Activated CD4-positive, alpha-beta memory T cell treated with anti-CD3 and anti-CD28 coated beads, Interleukin-2, amount 10 ng/mL, durations not matched to agents 7 days and 5 days (primary cell): ENCODE results near the gene SUSD5. TPM values are rescaled to one million over a fixed set of nuclear protein-coding genes. Genes with fewer than 3 reads are reported as not detected.
"Not testable (repeated sequence)": the region's sequence is repeated elsewhere in the genome, so short reads cannot be mapped to it uniquely, and the experiment has no call there.

Experiments
- CTCF ChIA-PET: fragments of 350-600 bp; sonication (Branson Sonifier 250); formaldehyde crosslinking; loops from one replicate; lab custom pipeline; 2021; ENCODE audit warnings: antibody characterized with exemption, inconsistent platforms; lab: Charles Lee
- POLR2A ChIA-PET: fragments of 350-600 bp; sonication (Branson Sonifier 250); formaldehyde crosslinking; loops from one replicate; lab custom pipeline; 2021; ENCODE audit warnings: antibody characterized with exemption; lab: Charles Lee
- DNase-seq: peaks from one replicate; pipeline ENCODE4 v3.0.0-alpha.2; 2020
- H3K27ac Mint-ChIP-seq: one replicate; pipeline ENCODE4 v1.8.0; 2021; ENCODE audit warnings: mild to moderate bottlenecking, mixed read lengths
- H3K27me3 Mint-ChIP-seq: one replicate; pipeline ENCODE4 v1.8.0; 2021; ENCODE audit warnings: mixed read lengths
- H3K36me3 Mint-ChIP-seq: one replicate; pipeline ENCODE4 v1.8.0; 2021; ENCODE audit warnings: low read depth, mixed read lengths
- H3K4me1 Mint-ChIP-seq: one replicate; pipeline ENCODE4 v1.8.0; 2021; ENCODE audit warnings: mixed read lengths
- H3K4me3 Mint-ChIP-seq: one replicate; pipeline ENCODE4 v1.8.0; 2021; ENCODE audit warnings: mild to moderate bottlenecking, mixed read lengths
- H3K9me3 Mint-ChIP-seq: one replicate; pipeline ENCODE4 v1.8.0; 2021; ENCODE audit warnings: mixed read lengths
- total RNA-seq, 2 experiments: library from RNA; stranded (reverse); gene quantifications; one replicate each; pipeline ENCODE4 v1.2.3, GENCODE V29; 2021

SUSD5 gene
- total RNA-seq, 2 experiments from 2014 or later, result not detected

DNA sequence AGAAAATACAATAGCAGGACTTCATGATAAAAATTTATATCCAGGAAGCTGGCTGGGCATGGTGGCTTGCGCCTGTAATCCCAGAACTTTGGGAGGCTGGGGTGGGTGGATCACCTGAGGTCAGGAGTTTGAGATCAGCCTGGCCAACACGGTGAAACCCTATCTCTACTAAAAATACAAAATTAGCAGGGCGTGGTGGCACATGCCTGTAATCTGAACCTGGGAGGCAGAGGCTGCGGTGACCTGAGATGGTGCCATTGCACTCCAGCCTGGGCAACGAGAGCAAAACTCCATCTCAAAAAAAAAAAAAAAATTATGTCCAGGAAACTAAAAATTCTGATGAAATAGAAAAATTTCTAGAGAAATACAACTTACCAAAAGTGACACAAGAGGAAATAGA is 56.0 kb downstream of the SUSD5 start:
- H3K4me1 Mint-ChIP-seq, H3K36me3 Mint-ChIP-seq, H3K27ac Mint-ChIP-seq, DNase-seq, H3K9me3 Mint-ChIP-seq, POLR2A ChIA-PET, H3K4me3 Mint-ChIP-seq: not testable (repeated sequence)
- peaks cover 30% of the 10 kb centered on the region for H3K27me3 Mint-ChIP-seq
- CTCF ChIA-PET, result interaction anchor here (1.2 kb wide), 1 partner anchor 18 kb away, joined by 3 read pairs; no protein-coding TSS in a partner anchor

DNA sequence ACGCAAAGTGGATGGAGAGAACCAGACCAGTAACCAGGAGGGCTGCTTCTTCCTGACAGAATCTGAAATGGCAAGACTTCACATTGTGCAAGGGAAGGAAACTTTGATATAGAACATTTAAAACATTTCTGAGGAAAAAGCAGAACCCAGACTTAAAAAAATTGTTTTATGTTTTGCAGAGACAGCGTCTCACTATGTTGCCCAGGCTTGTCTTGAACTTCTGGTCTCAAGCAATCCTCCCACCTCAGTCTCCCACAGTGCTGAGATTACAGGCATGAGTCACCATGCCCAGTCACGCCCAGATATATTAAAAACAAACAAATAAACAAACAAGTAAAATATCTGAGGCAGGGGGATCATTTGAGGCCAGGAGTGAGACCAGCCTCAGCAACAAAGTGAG is 58.6 kb downstream of the SUSD5 start:
- DNase-seq, result no peak
- ChIA-PET POLR2A (no interaction called here), CTCF (no interaction called here)
- Mint-ChIP-seq H3K27ac (no peak overlapping the region), H3K9me3 (no peaks in the 10 kb centered on the region), H3K4me3 (no peak overlapping the region), H3K27me3 (peaks cover 28% of the 10 kb centered on the region), H3K36me3 (no peaks in the 10 kb centered on the region), H3K4me1 (no peaks in the 10 kb centered on the region)

DNA sequence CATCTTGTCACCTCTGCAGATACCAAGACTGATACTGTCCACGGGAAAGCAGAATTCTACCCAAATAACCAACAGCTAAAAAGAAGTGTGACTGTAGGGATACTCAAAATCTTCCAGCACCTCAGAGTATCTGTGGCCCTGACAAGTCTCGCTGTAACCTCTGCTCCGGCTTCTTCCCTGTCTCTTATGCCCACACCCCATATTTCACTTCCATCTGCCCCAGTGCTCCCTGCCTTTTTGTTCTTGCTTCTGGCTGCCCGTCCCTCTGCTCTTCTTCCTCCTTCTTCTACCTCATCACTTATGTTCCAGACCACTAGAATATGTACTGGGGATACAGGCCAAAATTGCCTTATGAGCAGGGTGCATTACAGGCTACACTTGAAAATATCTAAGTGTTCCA is 59.4 kb downstream of the SUSD5 start:
- Mint-ChIP-seq H3K36me3 (no peaks in the 10 kb centered on the region), H3K4me1 (no peaks in the 10 kb centered on the region), H3K27ac (no peak overlapping the region), H3K4me3 (no peak overlapping the region), H3K27me3 (peaks cover 27% of the 10 kb centered on the region), H3K9me3 (no peaks in the 10 kb centered on the region)
- ChIA-PET CTCF (no interaction called here), POLR2A (no interaction called here)
- no peak for DNase-seq

DNA sequence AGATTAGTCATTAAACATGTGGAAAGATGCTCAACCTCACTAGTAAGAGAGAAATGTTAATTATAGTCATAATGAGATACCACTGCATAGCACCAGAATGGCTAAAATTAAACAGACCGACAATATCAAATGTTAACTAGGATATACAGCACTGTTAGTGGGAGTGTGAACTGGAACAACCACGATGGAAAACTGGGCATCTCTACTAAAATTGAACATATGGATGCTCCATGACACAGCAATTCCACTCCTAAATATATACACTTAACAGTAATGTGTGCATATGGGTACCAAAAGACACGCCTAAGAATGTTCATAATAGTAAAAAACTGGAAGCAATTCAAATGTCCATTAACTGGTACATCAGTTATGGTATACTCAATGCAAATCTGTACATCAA is 63.3 kb downstream of the SUSD5 start:
- H3K4me3 Mint-ChIP-seq, result no peak overlapping the region
- H3K27ac Mint-ChIP-seq, result no peak overlapping the region
- POLR2A ChIA-PET, result no interaction called here
- CTCF ChIA-PET, result no interaction called here
- no peaks in the 10 kb centered on the region for H3K4me1 Mint-ChIP-seq
- peaks cover 14% of the 10 kb centered on the region for H3K27me3 Mint-ChIP-seq
- DNase-seq, result no peak
- no peaks in the 10 kb centered on the region for H3K9me3 Mint-ChIP-seq
- H3K36me3 Mint-ChIP-seq, result no peaks in the 10 kb centered on the region

DNA sequence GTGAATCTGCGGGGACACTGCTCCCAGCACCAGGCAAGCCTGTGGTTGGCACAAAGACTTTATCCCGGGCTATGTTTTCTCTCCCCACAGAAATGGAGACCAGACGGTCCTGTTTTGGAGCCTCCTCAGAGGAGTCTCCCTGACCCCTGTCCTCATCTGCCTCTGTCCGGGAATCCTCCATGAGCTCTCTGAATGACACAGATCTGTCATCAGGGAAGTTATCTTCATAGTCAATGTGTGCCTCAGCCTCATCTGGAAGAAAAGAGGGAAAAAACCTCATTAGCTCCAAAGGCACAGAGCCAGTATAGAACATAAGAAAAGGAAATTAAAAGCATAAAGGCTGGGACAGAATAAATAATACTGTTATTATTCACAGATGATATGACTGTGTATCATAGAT is 64.8 kb downstream of the SUSD5 start:
- no peak overlapping the region for H3K4me3 Mint-ChIP-seq
- ChIA-PET CTCF (interaction anchor here (1.0 kb wide), 1 partner anchor 22 kb away, joined by 5 read pairs; no protein-coding TSS in a partner anchor), POLR2A (no interaction called here)
- H3K9me3 Mint-ChIP-seq, result no peaks in the 10 kb centered on the region
- no peaks in the 10 kb centered on the region for H3K4me1 Mint-ChIP-seq
- no peak overlapping the region for H3K27ac Mint-ChIP-seq
- DNase-seq, result no peak
- peaks cover 6% of the 10 kb centered on the region for H3K27me3 Mint-ChIP-seq
- H3K36me3 Mint-ChIP-seq, result no peaks in the 10 kb centered on the region

DNA sequence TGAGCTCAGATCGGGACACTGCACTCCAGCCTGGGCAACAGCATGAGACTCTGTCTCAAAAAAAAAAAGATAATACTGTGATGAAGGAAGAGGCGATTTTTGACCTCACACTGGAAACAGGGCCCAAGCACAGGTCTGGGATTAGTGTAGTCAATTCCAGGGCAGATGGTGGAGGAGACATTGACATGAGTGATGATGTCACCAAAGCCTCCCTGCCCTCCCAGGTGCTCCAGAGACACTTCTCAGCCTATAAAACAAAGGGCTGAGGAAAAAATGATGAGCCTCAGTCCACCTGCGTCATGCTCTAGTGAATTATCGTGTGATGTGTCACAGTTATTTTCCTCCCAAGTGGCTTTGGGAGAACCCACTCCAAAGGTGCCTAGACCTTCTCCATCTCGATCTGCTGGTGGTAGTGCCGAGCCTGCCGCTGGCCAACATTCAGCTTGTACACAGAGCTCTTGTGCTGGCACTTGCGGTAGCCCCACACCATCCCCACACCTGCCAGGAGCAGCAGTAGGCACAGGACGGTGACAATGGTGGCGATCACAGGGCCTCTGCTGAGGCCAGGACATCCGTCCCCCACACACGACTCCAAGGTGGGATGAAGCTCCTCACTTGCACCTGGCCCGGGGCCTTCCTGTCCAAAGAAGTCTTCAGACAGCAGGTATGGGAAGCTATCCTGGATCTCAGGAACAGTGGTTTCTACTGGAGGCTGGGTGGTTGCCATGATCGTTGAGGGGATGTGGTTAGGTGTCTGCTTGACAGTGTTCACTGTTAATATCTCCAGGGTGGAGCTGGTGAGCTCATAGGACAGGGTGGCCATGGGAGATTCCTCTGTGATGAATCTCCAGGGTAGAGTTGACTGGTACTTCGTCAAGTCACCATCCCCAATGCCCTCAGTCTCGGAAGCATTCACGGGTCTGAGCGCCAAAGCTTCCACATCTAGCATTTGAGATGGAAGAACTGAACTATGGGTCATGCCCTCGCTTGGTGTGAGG is 65.9 kb downstream of the SUSD5 start:
- H3K9me3 Mint-ChIP-seq, result no peaks in the 10 kb centered on the region
- CTCF ChIA-PET, result interaction anchor here (0.9 kb wide), 1 partner anchor 21 kb away, joined by 3 read pairs; no protein-coding TSS in a partner anchor

DNA sequence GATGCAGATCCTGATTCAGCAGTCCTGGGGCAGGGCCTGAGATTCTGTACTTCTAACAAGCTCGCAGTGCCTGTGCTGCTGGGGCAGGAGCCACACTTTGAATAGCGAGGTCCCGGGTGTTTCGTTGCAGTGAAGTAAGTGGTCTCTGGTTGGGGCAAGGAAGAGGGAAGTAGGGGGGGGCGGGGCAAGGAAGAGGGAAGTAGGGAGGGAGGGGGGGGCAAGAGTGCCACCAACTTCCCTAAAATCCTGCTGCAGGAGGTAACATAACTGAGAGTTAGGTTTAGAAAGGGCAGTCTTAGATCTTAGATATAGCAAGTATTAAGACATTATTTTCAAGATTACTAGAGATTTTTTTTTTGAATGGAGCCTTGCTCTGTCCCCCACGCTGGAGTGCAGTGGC is 69.3 kb downstream of the SUSD5 start:
- DNase-seq, result no peak
- Mint-ChIP-seq H3K27ac (no peak overlapping the region), H3K9me3 (no peaks in the 10 kb centered on the region), H3K27me3 (peaks cover 6% of the 10 kb centered on the region), H3K36me3 (no peaks in the 10 kb centered on the region), H3K4me1 (no peaks in the 10 kb centered on the region), H3K4me3 (no peak overlapping the region)
- CTCF ChIA-PET, result interaction anchor here (2.3 kb wide), 1 partner anchor 223 kb away, joined by 7 read pairs; no protein-coding TSS in a partner anchor
- POLR2A ChIA-PET, result no interaction called here

More for the DNA sequence above, 65.9 kb downstream of the SUSD5 start:
- Mint-ChIP-seq H3K4me1 (no peaks in the 10 kb centered on the region), H3K4me3 (no peak overlapping the region), H3K36me3 (no peaks in the 10 kb centered on the region), H3K27me3 (peaks cover 6% of the 10 kb centered on the region), H3K27ac (no peak overlapping the region)
- POLR2A ChIA-PET, result interaction anchor here (0.6 kb wide), 1 partner anchor 37 kb away, joined by 3 read pairs; no protein-coding TSS in a partner anchor
- DNase-seq, result no peak

DNA sequence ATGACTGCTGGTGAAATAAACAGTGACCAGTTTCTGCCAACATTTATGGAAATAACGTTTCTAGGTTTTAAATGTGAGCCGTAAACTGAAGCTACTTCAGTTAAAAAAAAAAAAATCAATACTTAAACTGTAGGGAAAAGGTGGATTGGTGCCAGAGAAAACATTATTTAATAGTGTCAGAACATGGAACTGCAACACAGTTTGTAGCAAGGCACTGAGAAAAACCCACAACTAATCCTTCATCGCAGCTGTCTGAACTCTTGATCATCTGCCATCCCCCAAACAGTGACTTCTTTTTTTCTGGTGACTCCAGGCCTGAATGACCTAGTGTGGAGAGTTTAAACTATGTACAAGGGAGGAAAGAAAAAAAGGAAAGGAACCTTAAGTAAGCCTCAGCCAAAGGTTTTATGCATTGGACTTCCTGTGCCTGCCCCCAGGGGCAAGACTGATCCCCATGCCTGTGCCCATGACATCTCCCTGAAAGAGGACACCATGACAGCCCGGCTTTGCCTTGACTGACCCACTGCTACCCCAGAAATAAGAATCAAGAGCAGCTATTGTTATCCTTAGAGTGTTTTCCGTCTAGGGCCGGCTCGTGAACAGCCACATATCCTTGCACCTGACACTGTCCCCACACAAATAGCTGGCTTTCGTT is 71.7 kb downstream of the SUSD5 start:
- ChIA-PET POLR2A (no interaction called here), CTCF (no interaction called here)
- no peak for DNase-seq
- H3K36me3 Mint-ChIP-seq, result no peaks in the 10 kb centered on the region
- H3K9me3 Mint-ChIP-seq, result no peaks in the 10 kb centered on the region
- H3K4me3 Mint-ChIP-seq, result no peak overlapping the region
- no peaks in the 10 kb centered on the region for H3K4me1 Mint-ChIP-seq
- H3K27ac Mint-ChIP-seq, result no peak overlapping the region
- no peaks in the 10 kb centered on the region for H3K27me3 Mint-ChIP-seq

DNA sequence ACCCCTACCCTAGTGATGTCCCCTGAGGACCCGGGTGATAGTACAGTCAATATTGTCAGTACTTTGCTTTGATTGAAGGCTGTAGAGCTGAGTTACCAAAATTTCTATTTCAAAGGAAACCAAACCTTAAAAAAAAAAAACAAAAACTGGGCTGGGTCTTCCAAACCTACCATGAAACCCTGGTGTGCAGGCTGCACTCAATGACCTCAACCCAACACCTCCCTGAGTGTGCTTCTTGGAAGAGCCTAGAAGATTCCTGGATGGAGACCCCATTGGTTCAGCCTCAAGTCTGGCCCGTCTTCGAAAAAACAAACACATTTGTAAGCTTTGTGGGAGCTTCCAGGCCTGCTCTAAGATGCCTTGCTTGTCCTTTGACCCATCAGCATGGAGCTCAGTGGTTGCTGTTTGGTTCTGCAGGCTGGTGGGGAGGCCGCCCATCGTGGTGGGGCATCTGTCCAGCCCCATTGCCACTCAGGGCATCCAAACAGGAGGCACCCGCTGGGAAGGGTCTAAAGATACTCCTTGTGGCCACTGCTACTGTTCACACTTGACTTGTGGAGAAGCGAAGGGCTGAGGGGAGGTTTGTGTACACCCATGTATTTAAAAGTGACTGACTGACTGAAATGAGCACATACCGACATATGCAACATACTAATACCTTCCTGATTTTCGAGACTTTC is 72.6 kb downstream of the SUSD5 start:
- CTCF ChIA-PET, result interaction anchor here (1.0 kb wide), 2 partner anchors 15 to 21 kb away, joined by 3 to 5 read pairs; no protein-coding TSS in a partner anchor

DNA sequence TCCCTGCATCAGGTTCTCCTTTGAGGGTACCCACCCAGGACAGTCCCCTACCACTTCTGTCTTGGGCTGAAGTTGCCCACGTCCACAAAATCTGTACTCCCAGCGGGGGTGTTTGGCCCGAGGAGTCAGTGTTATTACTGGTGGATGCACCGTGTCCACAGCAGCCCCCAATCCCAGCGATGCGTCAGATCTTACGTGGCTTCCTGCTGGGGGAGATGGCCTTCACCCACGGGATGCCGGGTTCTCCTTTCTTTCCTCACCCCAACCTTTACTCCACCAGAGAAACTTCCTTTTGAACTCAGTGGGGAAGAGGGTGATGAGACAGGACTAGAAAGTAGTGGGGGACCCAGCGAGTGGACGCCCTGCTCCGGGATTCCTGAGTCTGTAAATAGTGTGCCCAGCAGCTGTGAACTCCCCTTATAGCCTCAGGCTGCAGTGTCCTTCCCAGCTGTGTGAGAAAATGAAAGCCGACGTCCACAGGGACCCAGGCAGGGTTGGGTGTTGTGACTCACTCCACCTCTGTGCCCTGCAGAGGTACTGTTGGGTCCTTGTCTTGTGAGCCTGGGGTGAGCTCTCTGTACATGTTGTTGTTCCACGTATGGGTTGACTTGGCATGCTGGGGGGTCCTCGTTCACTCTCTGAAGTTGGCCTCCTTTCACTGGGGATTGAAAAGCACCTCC is 73.2 kb downstream of the SUSD5 start:
- no peaks in the 10 kb centered on the region for H3K36me3 Mint-ChIP-seq
- H3K27ac Mint-ChIP-seq, result no peak overlapping the region
- no peak for DNase-seq
- H3K4me1 Mint-ChIP-seq, result no peaks in the 10 kb centered on the region
- ChIA-PET POLR2A (no interaction called here), CTCF (interaction anchor here (1.0 to 1.4 kb wide), 3 partner anchors 14 to 21 kb away, joined by 3 to 8 read pairs (median 5); no protein-coding TSS in a partner anchor)
- no peak overlapping the region for H3K4me3 Mint-ChIP-seq
- no peaks in the 10 kb centered on the region for H3K27me3 Mint-ChIP-seq
- no peaks in the 10 kb centered on the region for H3K9me3 Mint-ChIP-seq

More for the DNA sequence above, 72.6 kb downstream of the SUSD5 start:
- DNase-seq, result no peak
- Mint-ChIP-seq H3K4me1 (no peaks in the 10 kb centered on the region), H3K36me3 (no peaks in the 10 kb centered on the region), H3K27ac (no peak overlapping the region), H3K9me3 (no peaks in the 10 kb centered on the region), H3K4me3 (no peak overlapping the region), H3K27me3 (no peaks in the 10 kb centered on the region)
- POLR2A ChIA-PET, result no interaction called here

DNA sequence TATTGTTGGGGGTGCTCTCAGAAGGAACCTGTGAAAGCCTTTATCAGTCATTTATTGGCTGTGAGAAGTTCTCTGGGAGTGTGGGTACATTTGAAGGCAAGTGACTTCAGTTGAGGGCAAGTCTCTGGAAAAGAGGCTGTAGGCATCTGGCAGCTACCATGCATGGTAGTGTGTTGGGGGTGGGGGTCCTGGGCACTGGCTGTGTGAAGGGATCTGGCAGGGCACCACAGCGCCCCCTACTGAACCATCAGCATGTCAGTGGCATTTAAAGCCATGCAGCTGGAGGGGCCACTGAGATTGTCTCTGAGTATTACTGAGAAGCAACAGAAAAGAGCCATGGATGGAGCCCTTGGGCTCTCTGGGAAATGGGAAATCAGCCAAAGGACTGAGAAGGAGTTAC is 74.2 kb downstream of the SUSD5 start:
- Mint-ChIP-seq H3K27me3 (no peaks in the 10 kb centered on the region), H3K9me3 (no peaks in the 10 kb centered on the region), H3K4me1 (no peaks in the 10 kb centered on the region), H3K27ac (no peak overlapping the region), H3K4me3 (no peak overlapping the region), H3K36me3 (no peaks in the 10 kb centered on the region)
- ChIA-PET POLR2A (no interaction called here), CTCF (interaction anchor here (0.6 to 1.4 kb wide), 3 partner anchors 13 to 31 kb away, joined by 3 to 8 read pairs (median 3); partner anchors contain the start of gene CRTAP)
- peak; percentile 31 for DNase-seq

DNA sequence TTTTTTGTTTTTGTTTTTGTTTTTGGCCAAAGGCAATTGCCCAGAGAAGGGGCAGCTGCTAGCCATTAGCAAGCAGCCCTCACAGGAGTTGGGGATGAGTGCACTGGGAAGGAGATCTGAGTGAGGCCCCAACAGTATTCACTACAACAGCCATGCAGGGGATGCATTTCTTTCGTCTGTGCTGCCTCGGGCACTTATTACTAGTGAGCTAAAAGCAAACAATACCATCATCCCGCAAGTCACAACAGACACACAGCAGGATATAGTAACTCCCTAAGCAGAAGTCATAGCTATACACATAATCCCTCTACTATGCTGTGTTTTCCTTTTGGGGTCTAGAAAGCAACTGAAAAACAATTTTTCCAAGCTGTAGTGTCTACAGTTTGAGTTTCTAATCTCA is 77.6 kb downstream of the SUSD5 start:
- H3K27me3 Mint-ChIP-seq, result no peaks in the 10 kb centered on the region
- ChIA-PET POLR2A (no interaction called here), CTCF (interaction anchor here (3.2 kb wide), 1 partner anchor 10 kb away, joined by 20 read pairs; no protein-coding TSS in a partner anchor)
- H3K4me1 Mint-ChIP-seq, result no peaks in the 10 kb centered on the region
- H3K36me3 Mint-ChIP-seq, result peaks cover 9% of the 10 kb centered on the region
- no peak overlapping the region for H3K27ac Mint-ChIP-seq
- no peak overlapping the region for H3K4me3 Mint-ChIP-seq
- no peak for DNase-seq
- no peaks in the 10 kb centered on the region for H3K9me3 Mint-ChIP-seq
